Lung microvascular endothelial cell (primary cell): ENCODE measurements around the gene SFRP4. TPM values are rescaled to one million over a fixed set of nuclear protein-coding genes. Genes with fewer than 3 reads are reported as not detected.

Experiments used
- DNase-seq, 2 donors: peaks; one replicate each; pipeline versions ENCODE4 v3.0.0 to v3.0.0-alpha.2; 2010; ENCODE audit warnings: low read depth in 2 of 2
- total RNA-seq: library from RNA; depleted of rRNA; stranded (reverse); fragments of >200 nt; gene quantifications from 2 replicates; pipeline ENCODE4 v1.2.1, GENCODE V29; 2014

The SFRP4 gene
- total RNA-seq, 1 donor from 2014 or later = not detected

DNA sequence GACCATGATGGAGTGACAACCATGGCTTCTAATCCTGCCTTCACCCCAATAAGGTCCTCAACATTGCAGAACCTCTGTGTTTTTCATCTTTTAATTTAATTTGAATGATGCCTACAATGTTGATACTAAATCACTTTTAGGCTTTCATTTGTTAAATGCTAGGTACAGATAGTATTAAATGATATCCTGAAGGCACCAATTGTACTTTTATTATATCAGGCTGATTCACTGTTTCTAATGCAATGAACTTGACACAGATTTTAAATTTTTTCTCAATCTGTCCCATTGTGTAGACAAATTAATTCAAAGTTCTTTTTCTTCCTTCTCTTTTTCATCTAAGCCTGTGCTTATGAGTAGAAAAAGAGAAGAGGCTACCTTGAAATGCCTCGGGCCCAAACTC is 9.0 kb upstream of the SFRP4 start:
- DNase-seq = no peak

GRCh38 chr7:37924491-37925041 is 7.9 kb upstream of the SFRP4 start:
- DNase-seq = no peak

GRCh38 chr7:37923996-37924395 is 7.4 kb upstream of the SFRP4 start:
- DNase-seq = no peak

DNA sequence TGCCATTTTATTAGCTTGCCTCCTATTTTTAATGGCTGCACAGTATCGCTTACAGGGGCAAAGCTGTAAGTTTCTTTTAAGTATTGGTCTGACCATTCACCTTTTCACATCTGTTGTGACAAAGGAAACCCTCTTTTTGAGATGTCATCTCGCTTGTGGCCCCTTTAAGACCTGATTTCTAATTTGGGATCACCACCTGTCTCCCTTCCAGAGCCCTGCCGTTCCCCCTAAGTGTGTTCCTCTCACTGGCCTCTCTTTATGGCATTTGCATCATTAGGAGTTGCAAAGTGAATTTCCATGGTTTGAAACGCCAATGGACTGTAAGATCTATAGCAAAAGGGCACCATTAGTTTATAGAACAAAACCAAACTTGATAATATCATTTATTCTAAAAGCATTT is 5.3 kb upstream of the SFRP4 start:
- no peak for DNase-seq

DNA sequence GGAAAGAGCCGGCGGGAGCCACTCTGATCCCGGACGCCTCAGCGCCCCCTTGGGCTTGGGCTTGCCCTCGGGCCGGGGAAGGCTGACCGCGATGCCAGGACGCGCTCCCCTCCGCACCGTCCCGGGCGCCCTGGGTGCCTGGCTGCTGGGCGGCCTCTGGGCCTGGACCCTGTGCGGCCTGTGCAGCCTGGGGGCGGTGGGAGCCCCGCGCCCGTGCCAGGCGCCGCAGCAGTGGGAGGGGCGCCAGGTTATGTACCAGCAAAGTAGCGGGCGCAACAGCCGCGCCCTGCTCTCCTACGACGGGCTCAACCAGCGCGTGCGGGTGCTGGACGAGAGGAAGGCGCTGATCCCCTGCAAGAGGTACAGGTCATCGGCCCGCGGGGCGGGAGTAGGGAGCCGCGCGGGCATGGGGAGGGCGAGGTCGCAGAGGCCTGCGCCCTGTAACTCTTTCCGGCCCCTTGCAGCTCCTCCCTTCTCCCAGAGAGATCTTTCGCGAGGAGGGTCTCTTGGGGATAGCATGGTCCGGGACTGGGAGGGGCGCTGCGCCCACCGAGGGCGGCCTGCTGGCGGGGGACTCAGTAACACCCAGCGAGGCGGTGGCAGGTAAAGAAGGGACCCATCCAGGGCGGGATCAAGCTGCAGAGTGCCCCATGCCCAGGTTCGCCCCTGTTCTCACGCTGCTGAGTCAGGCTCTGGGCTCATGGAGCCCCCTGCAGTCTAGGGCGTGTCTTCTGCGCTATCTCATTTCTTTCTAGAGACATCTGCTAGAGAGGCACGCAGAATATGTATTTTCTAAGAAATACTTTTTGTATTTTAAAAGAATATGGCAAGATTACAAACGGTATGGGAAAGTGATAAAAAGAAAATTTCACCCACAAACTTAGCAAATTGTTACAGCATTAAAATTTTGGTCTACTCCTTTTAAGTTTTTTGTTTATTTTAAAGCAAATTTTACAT is 4.5 kb upstream of the SFRP4 start:
- peak in 1 of 2 donors; percentile 14 for DNase-seq

DNA sequence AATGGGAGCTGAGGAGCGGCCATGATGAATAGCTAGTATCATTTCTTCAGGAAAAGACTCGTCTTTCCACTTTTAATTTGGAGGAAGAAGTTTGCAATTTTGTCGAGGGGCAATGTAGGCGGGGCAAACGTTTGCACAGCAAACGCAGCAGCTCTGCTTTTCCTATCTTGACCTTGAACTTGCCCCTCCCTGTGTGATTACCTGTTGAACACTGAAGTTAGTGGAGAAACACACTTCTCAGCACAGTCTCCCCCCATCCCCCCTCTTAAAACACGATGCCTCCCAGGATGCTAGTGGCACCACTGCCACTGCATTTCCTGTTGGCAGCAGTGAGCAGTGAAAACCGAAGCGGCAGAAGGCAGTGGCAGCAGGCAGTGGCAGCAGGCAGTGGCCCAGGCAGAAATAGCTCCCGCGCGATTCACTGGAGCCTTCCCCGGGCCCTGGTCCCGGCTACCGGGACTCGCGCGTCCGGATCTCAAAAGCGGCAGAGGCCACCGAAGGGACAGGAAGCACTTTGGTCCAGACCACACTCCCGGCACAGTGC is 3.8 kb upstream of the SFRP4 start, which contains the start of gene EPDR1:
TSS of gene EPDR1 (plus strand) at position 336 of the 544 bp plus-strand sequence. CDS start 300 bp downstream, outside the sequence.
- DNase-seq = peak in 1 of 2 donors; percentile 22

- DNase-seq = no peak
These were observed 1.9 kb upstream of the SFRP4 start for GRCh38 chr7:37918526-37918925.

- DNase-seq = peak in 1 of 2 donors; percentile 20
These were observed 472 bp downstream of the SFRP4 start for GRCh38 chr7:37916017-37916672.

DNA sequence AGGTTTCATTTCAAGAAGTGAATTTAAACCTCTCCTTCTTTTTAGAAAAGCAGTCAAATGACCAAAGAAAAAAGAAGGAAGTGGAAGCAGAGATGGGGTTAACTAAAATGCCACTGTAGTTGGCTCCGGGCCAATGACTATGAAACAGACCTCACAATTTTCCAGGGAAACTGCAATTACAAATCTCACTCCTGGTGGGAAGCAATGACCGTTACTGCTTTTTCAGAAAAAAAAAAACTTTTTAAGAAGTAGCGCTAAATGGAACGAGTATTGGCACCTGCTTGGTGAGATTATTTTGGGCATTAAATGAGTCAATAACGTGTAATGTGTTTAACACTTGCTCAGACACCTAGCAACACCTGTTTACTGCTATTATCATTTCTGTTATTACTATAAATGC is 1.2 kb downstream of the SFRP4 start:
- DNase-seq = peak in 1 of 2 donors; percentile 45

DNA sequence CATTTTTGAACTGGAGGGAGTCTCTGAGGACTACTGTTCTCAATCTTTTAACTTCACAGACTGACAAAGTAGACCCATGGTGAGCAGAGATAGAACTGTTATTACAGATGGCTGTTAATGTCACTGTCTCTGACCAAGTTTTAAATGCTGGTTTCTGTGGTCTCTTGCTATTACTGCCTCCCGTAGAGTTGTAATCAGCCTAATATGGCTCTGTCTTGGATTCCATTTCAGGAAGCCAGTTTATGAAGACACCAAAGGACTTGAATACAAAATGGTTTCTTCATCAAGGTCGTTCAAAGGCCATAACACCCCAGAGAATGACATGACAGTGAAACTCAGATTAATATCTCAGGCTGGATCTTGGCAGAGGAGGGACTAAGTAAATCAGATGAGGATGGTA is 3.9 kb downstream of the SFRP4 start:
- DNase-seq = no peak

- DNase-seq = peak in 1 of 2 donors; percentile 25
These were observed 8.3 kb downstream of the SFRP4 start for GRCh38 chr7:37908221-37908788.

DNA sequence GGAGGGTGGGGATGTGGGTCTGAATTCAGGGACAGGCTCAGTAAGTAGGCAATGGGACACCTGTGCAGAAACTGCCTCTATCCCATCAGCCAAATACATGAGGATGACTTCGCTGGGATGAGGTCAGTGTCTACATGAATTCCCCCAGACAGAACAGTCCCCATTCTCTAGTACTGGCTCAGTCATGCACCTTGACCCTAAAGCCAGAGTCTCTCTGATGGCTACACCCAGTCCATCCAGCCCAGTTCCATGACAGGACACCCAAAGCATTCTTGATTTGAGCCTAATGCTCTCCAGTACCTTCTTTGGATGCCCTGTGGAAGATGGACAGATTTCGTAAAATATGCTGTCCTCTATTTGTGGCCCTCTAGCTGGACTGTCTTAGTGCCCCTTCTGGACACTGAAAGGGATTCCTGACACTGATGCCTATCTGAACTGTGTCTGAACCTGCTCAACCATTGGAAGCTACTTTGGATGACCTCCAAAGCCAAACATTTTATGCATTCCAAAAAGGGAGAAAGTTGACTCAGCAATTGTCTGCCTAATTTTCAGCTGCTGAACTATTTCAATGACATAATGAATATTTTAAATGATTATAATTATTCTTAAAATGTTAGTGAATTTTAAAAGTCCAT is 14.6 kb downstream of the SFRP4 start:
- DNase-seq = peak in 1 of 2 donors; percentile 61

GRCh38 chr7:37901236-37901827 is 15.3 kb downstream of the SFRP4 start:
- DNase-seq = peak; percentile 31 to 70

GRCh38 chr7:37899712-37900247 is 16.8 kb downstream of the SFRP4 start:
- no peak for DNase-seq

DNA sequence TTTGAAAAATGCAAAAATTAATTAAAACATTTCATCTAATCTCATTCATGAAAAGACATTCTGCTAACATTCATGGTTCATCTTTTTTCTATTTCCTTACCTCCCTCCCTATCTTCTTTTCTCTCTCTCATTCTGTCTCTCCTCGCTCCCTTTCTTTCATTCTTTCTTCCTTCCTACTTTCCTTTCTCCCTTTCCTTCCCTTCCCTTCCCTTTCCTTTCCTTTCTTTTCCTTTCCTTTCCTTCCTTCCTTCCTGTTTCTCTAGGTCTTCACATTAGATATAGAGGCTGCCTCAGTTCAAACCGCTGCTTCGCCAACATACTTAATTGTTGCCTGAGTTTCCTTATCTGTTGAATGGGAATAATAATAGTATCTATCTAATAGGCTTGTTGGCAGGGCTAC is 21.9 kb downstream of the SFRP4 start:
- no peak for DNase-seq

DNA sequence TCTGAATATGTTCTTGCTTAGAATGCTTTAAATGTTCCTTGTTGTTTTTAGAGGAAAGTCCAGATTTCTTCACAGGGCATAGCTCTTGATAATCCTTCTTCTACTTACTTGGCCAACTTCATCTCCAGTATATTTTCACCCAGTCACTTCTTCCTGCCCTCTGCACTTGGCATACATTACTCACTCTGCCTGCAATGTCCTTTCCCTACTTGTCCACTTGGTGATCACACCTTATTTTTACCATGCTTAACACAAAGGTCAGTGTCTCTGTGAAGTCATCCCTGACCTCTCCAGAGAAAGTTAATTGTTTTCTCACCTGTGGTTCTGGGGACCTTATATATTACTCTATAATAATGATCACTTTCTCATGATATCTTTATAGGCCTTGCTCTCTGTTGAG is 23.3 kb downstream of the SFRP4 start:
- DNase-seq = no peak

DNA sequence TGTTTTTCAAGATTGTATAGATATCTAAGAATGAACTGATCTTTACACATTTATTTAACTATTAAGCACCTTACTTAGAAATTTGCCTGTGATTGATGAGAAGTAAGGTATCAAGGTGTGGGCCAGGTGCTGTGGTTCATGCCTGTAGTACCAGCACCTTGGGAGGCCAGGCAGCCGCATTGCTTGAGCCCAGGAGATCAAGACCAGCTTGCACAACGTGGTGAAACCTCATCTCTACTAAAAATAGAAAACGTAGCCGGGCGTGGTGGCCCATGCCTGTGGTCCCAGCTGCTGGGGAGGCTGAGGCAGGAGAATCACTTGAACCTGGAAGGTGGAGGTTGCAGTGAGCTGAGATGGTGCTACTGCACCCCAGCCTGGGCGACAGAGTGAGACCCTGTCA is 34.5 kb downstream of the SFRP4 start:
- DNase-seq = no peak
